Measurements from ENCODE around the gene STRA6. TPM values are rescaled to one million over a fixed set of nuclear protein-coding genes. Genes with fewer than 3 reads are reported as not detected.

Gene STRA6
- total RNA-seq, 1 donor, result not detected

GRCh38 chr15:74234598-74234875, 31.9 kb upstream of the STRA6 start:
- H3K27me3 ChIP-seq (ENCODE audit: insufficient read depth, low read length), result no peaks in the 10 kb centered on the region
- H3K4me1 ChIP-seq (ENCODE audit: insufficient read depth, low read length), result no peaks in the 10 kb centered on the region
- H3K4me3 ChIP-seq (ENCODE audit: low read length), result no peak overlapping the region
- H3K9me3 ChIP-seq (ENCODE audit: low read depth, low read length), result no peaks in the 10 kb centered on the region

DNA sequence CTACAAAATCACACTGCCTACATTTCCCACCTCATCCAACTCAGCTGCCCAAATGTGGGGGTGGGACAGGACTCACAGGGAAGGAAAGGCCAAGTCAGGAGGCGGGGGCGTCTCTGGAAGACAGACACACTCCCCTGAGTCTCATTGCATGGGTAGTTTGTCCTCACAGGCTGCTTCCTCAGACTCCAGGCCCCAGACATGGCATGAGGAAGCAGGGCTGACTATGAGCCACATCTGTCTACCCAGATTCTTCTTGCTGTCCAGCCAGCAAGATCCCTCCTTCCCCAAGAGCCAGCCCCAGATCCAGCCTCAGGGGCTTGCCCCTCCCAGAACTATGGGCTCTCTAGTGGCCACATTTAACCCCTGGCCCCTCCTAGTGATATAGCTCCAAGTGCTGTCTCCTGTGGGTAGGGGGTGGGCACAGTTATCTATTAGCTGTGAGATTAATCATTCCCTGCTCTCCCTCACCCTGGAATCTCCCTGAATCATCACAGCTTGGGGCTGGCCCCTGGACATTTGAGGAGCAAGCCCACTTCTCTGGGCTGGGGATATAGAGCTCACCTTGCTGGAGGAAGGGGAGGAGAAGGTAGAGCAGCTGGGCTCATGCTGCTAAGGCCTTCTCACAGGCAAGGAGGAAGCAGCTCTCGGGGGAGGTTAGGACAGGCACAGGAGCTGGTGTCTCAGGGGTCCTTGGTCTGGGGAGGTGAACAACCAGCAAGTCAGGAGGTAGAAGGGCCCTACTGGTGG, 31.4 kb upstream of the STRA6 start:
- Histone ChIP-seq H3K27me3 (ENCODE audit: insufficient read depth, low read length) (no peaks in the 10 kb centered on the region), H3K4me3 (ENCODE audit: low read length) (no peak overlapping the region), H3K9me3 (ENCODE audit: low read depth, low read length) (no peaks in the 10 kb centered on the region), H3K4me1 (ENCODE audit: insufficient read depth, low read length) (no peaks in the 10 kb centered on the region)

- Histone ChIP-seq H3K4me1 (ENCODE audit: insufficient read depth, low read length) (no peaks in the 10 kb centered on the region), H3K27me3 (ENCODE audit: insufficient read depth, low read length) (no peaks in the 10 kb centered on the region), H3K9me3 (ENCODE audit: low read depth, low read length) (no peaks in the 10 kb centered on the region), H3K4me3 (ENCODE audit: low read length) (no peak overlapping the region)
These were observed 30.8 kb upstream of the STRA6 start for GRCh38 chr15:74233373-74233772.

DNA sequence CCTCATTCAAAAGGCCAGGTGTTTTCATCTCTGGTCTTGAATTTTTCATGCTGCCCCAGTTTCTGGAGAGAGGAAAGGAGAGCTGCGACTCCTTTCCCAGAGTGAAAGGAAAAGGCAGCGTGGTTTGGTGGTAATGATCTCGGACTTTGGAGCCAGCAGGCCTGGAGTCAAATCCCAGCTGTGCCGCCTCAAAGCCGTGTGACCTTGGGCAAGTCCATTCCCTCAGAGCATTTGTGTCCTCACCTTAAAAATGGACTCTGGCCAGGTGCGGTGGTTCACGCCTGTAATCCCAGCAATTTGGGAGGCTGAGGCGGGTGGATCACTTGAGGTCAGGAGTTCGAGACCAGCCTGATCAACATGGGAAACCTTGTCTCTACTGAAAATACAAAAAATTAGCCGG, 28.9 kb upstream of the STRA6 start:
- no peaks in the 10 kb centered on the region for H3K9me3 ChIP-seq (ENCODE audit: low read depth, low read length)
- H3K27me3 ChIP-seq (ENCODE audit: insufficient read depth, low read length), result no peaks in the 10 kb centered on the region
- no peak overlapping the region for H3K4me3 ChIP-seq (ENCODE audit: low read length)
- H3K4me1 ChIP-seq (ENCODE audit: insufficient read depth, low read length), result no peaks in the 10 kb centered on the region

DNA sequence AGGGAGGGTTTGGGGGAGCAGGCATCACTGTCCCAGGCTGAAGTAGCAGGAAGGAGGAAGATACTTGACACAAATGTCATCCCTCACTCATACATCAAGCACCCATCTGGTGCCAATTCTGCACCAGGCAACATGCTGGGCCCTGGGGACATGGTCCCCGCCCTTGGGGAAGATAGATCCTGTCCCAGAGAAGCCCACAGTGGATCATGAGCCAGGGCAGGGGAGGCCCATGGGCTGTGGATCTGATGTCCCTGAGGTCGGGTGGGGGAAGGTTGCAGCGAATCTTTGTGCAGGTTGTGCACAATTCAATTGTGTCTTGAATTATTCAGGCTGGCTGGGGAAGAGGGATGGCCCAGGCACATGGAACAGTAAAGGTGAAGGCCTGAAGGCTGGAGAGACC, 27.1 kb upstream of the STRA6 start:
- H3K4me3 ChIP-seq (ENCODE audit: low read length), result no peak overlapping the region
- no peaks in the 10 kb centered on the region for H3K27me3 ChIP-seq (ENCODE audit: insufficient read depth, low read length)
- H3K9me3 ChIP-seq (ENCODE audit: low read depth, low read length), result no peaks in the 10 kb centered on the region
- H3K4me1 ChIP-seq (ENCODE audit: insufficient read depth, low read length), result no peaks in the 10 kb centered on the region

DNA sequence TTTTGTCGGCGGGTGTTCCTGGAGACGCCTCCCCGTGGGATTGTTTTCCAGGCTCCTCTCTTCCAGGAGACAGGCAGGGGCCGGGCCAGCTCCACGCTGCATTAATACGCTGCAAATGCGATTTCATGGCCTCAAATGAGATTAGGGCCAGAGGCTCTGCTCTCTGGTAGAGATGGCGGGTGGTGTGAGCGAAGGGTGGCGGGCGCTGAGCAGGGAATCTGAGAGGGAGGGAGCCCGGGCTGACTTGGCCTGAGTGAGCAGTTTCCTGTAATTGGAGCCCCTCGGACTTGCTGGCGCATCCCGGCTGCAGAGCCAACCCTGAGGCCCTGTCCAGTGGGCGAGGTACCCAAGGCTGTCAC, 26.1 kb upstream of the STRA6 start:
- H3K27me3 ChIP-seq (ENCODE audit: insufficient read depth, low read length), result no peaks in the 10 kb centered on the region
- no peaks in the 10 kb centered on the region for H3K9me3 ChIP-seq (ENCODE audit: low read depth, low read length)
- H3K4me1 ChIP-seq (ENCODE audit: insufficient read depth, low read length), result no peaks in the 10 kb centered on the region
- no peak overlapping the region for H3K4me3 ChIP-seq (ENCODE audit: low read length)

- Histone ChIP-seq H3K4me3 (ENCODE audit: low read length) (no peak overlapping the region), H3K27me3 (ENCODE audit: insufficient read depth, low read length) (no peaks in the 10 kb centered on the region), H3K4me1 (ENCODE audit: insufficient read depth, low read length) (no peaks in the 10 kb centered on the region), H3K9me3 (ENCODE audit: low read depth, low read length) (no peaks in the 10 kb centered on the region)
These were observed 25.6 kb upstream of the STRA6 start for GRCh38 chr15:74227968-74228722.

DNA sequence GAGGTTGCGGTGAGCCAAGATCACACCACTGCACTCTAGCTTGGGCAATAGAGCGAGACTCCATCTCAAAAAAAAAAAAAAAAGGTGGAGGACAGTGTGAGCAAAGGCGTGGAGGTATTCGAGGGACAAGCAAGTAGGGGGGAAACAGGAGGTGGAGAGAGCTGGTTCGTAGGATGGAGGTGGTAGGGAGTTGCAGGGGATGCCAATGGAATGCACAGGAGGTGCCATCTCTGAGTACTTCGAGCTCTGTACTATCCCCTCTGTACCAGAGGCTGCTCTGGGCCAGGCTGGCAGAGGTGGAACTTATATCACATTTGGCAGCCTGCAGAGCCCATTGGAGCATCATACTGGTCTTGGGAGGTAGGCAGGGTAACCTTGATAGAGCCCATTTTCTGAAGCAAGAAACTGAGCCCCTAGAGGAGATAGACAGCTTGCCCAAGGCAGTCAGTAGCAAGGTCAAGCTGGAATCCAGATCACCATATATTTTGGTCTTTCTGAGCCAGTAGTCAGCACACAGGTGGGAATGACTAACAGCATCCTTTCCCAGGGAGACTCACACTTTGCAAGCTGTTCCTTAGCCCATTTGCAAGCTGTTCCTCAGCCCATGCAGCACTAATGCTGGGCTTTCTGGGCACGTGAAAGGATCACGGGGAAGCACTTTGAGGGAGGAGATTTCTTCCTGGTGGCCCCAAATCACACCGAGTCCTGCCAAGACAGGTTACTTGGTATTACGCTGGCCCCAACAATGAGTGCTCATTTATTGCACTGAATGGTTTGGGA, 24.4 kb upstream of the STRA6 start:
- Histone ChIP-seq H3K4me3 (ENCODE audit: low read length) (no peak overlapping the region), H3K9me3 (ENCODE audit: low read depth, low read length) (no peaks in the 10 kb centered on the region), H3K4me1 (ENCODE audit: insufficient read depth, low read length) (no peaks in the 10 kb centered on the region), H3K27me3 (ENCODE audit: insufficient read depth, low read length) (no peaks in the 10 kb centered on the region)

DNA sequence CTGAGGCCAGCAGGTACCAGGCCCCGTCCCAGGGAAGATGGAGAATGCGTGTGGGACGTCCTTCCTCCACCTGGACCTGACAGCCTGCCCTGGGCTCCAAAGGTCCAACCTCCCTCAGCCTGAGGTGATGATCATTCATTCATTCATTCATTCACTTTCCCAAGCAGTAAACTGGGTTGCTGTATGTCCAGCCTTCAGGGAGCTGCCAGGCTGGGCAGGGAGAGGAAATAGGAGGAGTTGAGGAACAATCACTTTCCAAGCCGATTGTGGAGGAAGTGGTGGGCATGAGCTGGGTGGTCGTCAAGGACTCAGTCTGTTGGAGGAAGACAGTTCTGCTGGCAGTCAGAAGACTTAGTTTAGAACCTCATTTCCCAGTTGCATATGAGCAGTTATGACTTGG, 23.3 kb upstream of the STRA6 start:
- no peaks in the 10 kb centered on the region for H3K27me3 ChIP-seq (ENCODE audit: insufficient read depth, low read length)
- no peak overlapping the region for H3K4me3 ChIP-seq (ENCODE audit: low read length)
- no peaks in the 10 kb centered on the region for H3K4me1 ChIP-seq (ENCODE audit: insufficient read depth, low read length)
- no peaks in the 10 kb centered on the region for H3K9me3 ChIP-seq (ENCODE audit: low read depth, low read length)

DNA sequence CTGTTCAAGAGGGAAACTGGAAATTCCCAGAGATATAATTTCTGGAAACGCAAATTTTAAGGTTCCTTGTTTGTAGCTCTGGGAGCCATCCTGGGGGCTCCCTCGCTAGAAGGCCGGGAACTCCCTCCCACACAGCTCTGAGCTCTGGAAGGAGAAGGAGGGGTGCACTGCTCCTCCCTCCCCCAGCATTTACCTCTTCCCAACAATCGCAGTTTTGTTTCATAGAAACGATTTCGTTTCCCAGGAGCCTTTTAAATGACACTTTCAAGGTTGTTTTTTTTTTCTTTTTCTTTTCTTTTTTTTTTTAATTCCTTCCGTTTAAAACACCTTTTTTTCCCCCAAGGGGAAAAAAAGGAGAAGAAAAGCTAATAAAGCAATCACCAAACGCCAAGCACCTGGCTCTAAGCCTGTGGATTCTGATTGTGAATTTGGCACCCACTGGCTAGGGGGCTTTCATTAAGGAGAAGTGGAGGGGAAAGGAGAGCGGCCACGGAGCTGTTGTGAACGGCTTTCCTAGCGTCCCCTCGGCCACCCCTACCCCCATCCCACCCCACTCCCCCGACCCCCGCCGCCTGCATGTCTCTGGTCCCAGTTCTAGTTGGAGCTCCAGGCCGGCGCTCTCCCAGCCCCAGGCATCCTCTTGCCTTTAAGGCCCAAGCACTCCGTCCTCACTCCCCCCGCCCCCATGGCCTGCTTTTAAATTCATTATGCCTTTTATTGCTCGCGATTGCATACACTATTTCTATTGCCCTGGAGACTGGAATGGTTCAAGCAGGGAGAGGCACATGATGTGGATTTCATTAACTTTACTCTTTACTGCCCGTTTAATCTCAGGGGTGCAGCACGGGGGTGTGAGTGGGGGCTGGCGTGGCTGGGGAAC, 19.9 kb upstream of the STRA6 start:
- Histone ChIP-seq H3K9me3 (ENCODE audit: low read depth, low read length) (no peaks in the 10 kb centered on the region), H3K4me1 (ENCODE audit: insufficient read depth, low read length) (no peaks in the 10 kb centered on the region), H3K27me3 (ENCODE audit: insufficient read depth, low read length) (no peaks in the 10 kb centered on the region), H3K4me3 (ENCODE audit: low read length) (no peak overlapping the region)

DNA sequence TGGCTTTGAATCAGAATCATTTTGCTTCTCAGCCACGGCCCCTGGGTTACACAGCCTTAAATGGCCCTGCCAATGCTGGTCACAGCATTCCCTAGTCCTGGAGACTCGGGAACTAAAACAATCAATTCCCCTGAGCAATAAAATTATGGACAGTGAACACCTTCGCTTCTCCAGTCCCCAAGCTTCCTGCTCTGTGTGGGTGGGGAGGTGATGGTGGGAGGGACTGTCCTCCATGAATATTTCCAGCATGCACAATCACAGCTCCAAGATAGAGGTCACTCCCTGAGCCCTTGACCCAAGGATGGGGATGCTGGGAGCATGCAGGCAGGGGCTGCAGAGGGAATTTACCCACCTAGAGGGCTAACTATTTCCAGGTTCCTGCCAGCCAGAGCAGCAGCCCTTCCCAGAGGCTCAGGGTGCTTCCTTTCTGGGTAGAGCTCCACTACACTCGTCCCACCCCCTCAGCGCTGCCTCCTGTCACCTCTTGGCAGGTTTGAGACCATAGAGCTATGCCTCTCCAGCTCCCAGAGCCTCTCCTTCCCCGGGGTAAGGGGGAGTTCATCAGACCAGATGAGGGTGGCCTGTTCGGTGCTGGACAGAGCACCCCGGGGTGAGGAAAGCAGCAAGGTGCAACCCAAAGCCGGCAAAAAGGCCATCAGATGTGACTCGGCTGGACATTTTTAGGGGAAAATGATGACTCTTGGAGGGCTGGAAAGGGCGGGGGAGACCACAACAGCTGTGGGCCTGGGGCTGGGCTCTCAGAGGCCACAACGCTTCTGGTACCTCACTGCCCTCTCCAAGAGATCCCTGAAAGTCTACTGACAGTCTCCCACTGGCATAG, 19.0 kb upstream of the STRA6 start:
- no peaks in the 10 kb centered on the region for H3K9me3 ChIP-seq (ENCODE audit: low read depth, low read length)
- no peaks in the 10 kb centered on the region for H3K4me1 ChIP-seq (ENCODE audit: insufficient read depth, low read length)
- H3K27me3 ChIP-seq (ENCODE audit: insufficient read depth, low read length), result no peaks in the 10 kb centered on the region
- no peak overlapping the region for H3K4me3 ChIP-seq (ENCODE audit: low read length)

DNA sequence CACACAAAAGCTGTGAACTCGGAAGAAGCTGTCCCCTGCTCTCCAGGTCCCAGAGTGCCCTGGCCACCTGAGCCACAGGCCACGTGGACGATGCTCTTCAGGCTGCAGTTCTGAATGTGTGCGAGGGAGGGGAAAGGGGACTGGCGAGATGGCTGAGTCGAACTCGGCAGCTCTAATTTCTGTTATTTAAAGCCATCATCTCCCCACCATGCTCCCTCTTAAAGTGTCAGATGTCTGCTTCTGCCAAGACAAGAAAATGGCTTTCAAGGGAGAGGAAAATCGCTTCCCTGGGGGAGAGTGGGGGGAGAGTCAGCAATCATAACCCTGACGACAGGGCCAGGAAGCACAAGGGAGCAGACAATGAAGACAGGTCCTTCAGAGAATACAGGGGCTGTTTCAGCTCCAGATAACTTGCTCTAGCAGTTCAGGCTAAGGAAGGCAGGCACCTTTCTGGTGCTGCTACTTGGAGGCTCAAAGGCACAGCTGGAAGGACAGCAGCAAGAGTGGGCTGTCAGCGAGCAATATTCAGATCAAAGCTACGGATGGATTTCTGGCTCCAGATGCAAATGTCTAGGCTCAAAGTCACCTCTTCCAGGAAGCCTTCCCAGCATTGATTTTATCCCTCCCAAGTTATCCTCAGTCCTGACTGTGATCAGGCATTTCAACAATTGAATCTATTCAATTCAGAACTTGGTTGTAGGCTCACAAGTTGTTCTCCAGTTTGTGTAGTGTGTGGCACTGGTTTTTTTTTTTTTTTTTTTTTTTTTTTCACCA, 18.1 kb upstream of the STRA6 start:
- H3K27me3 ChIP-seq (ENCODE audit: insufficient read depth, low read length), result no peaks in the 10 kb centered on the region

GRCh38 chr15:74217907-74218885, 15.6 kb upstream of the STRA6 start:
- no peaks in the 10 kb centered on the region for H3K4me1 ChIP-seq (ENCODE audit: insufficient read depth, low read length)
- no peaks in the 10 kb centered on the region for H3K9me3 ChIP-seq (ENCODE audit: low read depth, low read length)
- H3K4me3 ChIP-seq (ENCODE audit: low read length), result no peak overlapping the region
- no peaks in the 10 kb centered on the region for H3K27me3 ChIP-seq (ENCODE audit: insufficient read depth, low read length)

More for the DNA sequence above, 18.1 kb upstream of the STRA6 start:
- Histone ChIP-seq H3K4me3 (ENCODE audit: low read length) (no peak overlapping the region), H3K4me1 (ENCODE audit: insufficient read depth, low read length) (no peaks in the 10 kb centered on the region), H3K9me3 (ENCODE audit: low read depth, low read length) (no peaks in the 10 kb centered on the region)
